Umbilical cord (tissue), 2 donors: ENCODE measurements around the gene TMEM156. TPM values are rescaled to one million over a fixed set of nuclear protein-coding genes. Genes with fewer than 3 reads are reported as not detected.
A peak's percentile ranks its signal among the peaks of the same experiment; 100 is the strongest.
"Not testable (repeated sequence)": the region's sequence is repeated elsewhere in the genome, so short reads cannot be mapped to it uniquely, and the experiment has no call there.

Experiments used
- DNase-seq: peaks from one replicate; pipeline ENCODE4 v3.0.0-alpha.2; 2015; ENCODE audit warnings: low spot score
- total RNA-seq: library from RNA; depleted of rRNA; stranded (reverse); fragments of >200 nt; gene quantifications from one replicate; pipeline ENCODE4 v1.2.3, GENCODE V29; 2014; ENCODE audit warnings: low replicate concordance; ENCODE audit not compliant: insufficient read depth

TMEM156 gene
- total RNA-seq, 1 donor from 2014 or later, result 1.2 TPM

DNA sequence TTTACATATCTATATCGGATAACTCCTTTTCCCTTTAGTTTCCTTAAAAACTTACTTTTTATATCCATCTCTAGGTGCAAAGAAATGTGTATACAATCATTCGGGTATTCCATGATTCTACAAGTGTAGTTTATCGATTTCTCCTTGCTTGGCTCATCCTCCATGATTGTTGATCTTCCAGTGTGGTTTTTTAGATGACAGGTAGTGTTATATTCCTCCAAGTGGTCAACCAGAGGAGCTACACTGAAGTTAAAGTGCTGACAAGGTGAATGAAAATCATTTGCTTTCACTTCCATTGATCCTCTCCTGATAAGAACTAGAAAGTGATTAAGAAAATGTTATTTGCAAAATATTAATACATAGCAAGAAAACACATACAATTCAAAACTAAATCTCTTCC, 38.5 kb downstream of the TMEM156 start:
- DNase-seq, result no peak

GRCh38 chr4:38990241-38990640, 42.0 kb downstream of the TMEM156 start:
- DNase-seq, result no peak

GRCh38 chr4:38989487-38989886, 42.7 kb downstream of the TMEM156 start:
- DNase-seq, result no peak

DNA sequence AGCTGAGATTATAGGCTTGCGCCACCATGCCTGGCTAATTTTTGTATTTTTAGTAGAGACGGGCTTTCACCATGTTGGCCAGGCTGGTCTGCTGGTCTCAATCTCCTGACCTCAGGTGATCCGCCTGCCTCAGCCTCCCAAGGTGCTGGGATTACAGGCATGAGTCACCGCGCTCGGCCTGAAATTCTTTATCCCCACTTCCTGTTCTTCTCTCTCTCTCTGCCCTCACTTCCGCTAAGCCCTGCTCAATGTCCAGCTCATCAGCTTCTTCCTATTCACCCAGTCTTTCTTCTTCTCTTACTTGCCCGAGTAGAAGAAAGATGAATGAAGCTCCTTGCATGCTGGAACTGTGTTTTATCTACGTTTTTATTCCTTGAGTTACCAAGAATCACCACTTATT, 43.9 kb downstream of the TMEM156 start:
- not testable (repeated sequence) for DNase-seq

DNA sequence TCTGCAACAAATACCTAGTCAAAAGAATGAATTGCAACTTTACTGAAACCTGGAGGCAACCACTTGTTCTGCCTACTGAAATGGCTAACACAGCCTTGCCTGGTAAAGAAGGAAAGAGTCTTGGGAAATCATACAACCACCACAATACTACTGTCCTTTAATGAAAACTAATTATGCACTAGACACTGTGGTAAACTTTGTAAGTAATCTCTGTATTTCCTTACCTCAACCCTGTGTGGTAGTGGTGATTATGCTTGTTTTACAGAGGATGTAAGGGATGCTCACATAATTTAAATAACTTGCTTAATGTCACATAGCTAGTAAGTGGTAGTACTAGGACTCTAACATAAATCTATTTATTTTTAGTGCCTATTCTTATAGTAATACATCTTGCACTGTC, 44.7 kb downstream of the TMEM156 start:
- no peak for DNase-seq

DNA sequence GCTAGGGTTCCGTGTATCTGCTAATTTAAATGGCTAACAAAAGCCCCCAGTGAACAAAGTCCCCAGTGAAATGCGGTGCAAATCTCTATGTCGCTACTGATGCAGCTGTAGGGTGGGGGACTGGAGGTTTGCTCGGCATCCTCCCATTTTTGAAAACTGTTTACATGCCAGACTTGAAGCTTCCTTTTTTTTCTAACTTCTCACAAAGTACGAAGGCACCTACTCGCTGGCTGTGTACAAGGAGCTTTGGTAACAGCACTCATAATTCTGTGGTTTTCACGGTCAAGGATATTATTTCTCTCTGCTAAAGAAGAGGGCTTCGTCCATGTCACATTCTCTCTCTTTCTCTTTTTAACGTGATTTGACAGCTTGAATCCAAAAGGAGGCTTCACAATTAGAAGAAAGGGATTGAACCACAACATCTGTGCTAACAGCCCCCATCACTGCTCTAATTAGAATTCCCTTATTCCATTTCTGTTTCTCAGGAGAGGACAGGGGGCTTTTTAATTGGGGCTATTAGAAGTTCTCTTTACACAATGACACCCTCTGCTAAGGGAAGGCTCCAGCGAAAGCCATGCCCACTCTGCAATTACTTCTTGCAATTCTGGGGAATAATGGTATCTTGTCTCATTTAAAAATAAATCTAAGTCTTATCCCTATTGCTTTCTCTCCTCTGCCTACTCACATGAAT, 46.7 kb downstream of the TMEM156 start:
- DNase-seq, result no peak

GRCh38 chr4:38983787-38984598, 48.2 kb downstream of the TMEM156 start:
- DNase-seq, result peak; percentile 29

DNA sequence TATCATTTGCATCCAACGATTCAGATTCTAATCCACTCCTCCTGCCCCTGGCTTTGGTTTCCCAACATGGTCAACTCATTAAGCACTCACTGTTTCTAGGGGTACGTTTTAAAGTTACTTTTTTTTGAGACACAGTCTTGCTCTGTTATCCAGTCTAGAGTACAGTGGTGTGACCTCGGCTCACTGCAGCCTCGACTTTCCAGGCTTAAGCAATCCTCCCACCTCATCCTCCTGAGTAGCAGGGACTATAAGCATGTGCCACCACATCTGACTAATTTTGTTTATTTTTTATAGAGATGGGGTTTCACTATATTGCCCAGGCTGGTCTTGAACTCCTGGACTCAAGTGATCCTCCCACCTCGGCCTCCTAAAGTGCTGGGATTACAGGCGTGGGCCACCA, 48.9 kb downstream of the TMEM156 start:
- DNase-seq, result no peak

GRCh38 chr4:38982361-38983095, 49.7 kb downstream of the TMEM156 start:
- DNase-seq, result no peak

GRCh38 chr4:38980903-38981676, 51.1 kb downstream of the TMEM156 start:
- no peak for DNase-seq

DNA sequence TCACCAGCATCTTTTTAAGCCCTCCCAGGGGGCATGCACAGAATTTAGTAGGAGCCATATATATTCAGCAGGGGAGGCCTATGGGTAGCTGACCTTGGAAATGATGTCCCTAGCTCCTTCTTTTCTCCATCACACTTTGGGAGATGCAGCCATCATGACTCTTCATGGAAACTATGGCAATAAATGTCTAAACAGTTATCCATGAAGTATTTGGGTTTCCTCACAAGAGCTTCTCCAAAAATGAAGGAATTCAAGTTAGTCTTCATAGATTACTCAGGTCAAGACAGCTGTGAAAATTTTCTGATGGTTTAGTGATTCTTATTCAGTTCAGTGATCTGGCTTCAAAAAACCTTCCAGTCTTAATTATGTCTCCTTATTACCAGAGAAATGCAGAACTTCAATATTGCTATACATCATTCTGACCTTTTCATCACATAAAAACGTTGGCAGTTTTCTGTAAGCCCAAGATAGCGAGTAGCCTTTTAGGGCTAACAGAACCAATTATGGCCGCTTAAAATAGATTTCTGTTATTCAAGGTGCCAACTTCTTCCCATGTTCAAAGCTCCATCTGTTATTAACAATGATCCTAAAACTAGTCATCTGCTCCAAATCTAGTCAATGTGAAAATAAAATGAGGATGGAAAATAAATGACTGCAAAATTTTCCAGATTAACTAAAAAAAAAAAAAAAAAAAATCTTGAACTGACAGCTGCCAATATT, 52.5 kb downstream of the TMEM156 start:
- no peak for DNase-seq

GRCh38 chr4:38979081-38979480, 53.1 kb downstream of the TMEM156 start:
- no peak for DNase-seq

DNA sequence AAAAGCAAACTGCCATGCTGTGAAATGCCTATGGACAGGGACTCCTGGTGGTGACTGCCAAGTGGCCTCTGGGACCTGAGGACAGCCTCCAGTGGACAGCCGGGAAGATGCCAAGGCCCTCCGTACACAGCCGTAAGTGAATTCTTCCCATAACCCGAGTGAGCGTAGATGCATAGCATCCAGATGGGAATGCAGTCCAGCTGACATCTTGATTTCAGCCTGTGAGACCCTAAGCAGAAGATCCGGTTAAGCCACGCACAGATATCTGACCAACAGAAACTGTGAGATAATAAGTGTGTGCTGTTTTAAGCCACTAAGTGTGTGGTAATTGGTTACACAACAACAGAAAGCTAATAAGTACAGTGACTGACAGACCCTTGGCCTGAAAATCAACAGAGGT, 55.9 kb downstream of the TMEM156 start:
- no peak for DNase-seq

DNA sequence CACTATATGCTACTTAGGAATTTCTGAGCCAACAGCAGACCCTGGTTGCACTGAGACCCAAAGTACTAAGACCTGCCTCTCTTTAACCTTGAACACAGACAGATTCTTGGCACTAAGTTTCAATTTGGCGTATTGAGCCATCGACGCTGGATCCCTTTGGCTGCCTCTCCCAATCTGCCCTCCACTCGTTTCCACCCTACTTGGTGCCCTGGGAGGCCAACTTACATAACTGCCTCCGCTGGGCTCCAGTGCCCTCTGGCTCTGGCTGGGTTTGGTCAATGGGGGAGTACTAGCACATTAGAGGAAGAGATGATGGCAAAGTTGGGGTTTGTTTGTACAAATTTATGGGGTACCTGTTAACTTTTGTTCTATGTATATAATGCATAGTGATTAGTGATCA, 63.5 kb downstream of the TMEM156 start:
- no peak for DNase-seq

GRCh38 chr4:38967260-38968095, 64.7 kb downstream of the TMEM156 start:
- peak; percentile 86 for DNase-seq

DNA sequence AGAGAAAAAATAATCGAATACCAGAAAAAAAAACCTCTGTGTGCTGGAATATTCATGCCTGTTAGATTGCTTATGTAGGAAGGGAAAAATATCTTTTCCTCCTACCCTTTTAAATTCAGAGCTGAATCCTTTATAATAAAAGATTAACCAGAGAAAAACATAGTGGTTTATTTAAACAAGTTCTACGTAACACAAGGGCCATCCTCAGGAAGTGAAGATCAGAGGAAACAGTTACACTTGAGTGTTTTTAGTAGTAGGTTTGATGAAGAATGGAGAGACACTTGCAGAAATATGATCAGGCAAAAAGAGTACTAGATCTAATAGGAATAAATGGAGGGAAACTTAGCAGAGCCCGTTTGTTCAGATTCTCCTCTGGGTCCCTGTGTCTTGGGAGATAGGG, 66.3 kb downstream of the TMEM156 start:
- no peak for DNase-seq

GRCh38 chr4:38964942-38965775, 67.0 kb downstream of the TMEM156 start:
- DNase-seq, result no peak

DNA sequence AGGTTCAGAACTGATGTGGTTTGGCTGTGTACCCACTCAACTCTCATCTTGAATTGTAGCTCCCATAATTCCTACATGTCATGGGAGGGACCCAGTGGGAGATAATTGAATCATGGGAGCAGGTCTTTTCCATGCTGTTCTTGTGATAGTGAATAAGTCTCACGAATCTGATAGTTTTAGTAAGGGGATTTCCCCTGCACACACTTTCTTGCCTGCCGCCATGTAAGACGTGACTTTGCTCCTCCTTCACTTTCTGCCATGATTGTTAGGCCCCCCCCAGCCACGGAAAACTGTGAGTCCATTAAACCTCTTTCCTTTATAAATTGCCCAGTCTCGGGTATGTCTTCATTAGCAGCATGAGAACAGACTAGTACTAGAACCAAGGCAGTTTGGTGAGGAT, 73.0 kb downstream of the TMEM156 start:
- DNase-seq, result not testable (repeated sequence)
